NCI-H2081 treated with DMSO at 0.1 percent for 48 hours (cell line): ENCODE data around the gene SLC29A3.
A peak's percentile ranks its signal among the peaks of the same experiment; 100 is the strongest.
"Not testable (repeated sequence)": the region's sequence is repeated elsewhere in the genome, so short reads cannot be mapped to it uniquely, and the experiment has no call there.

Experiments used
- DNase-seq: peaks from one replicate; lab custom pipeline; 2025; lab: John Stamatoyannopoulos, UW

Gene SLC29A3

GRCh38 chr10:71319042-71319799 lies at the start of gene SLC29A3:
SLC29A3 (plus strand) TSS chr10:71319259; CDS start chr10:71319310, 51 bp downstream.
- DNase-seq: peak; percentile 22

- DNase-seq: no peak
Measured at GRCh38 chr10:71269301-71270288, 49.5 kb upstream of the SLC29A3 start.

GRCh38 chr10:71270301-71271220 lies 48.5 kb upstream of the SLC29A3 start:
- DNase-seq: no peak

- DNase-seq: no peak
Measured at GRCh38 chr10:71271662-71272055, 47.4 kb upstream of the SLC29A3 start.

- DNase-seq: no peak
Measured at GRCh38 chr10:71272056-71272771, 46.8 kb upstream of the SLC29A3 start.

GRCh38 chr10:71272974-71273373 lies 46.1 kb upstream of the SLC29A3 start:
- not testable (repeated sequence) for DNase-seq

GRCh38 chr10:71273506-71273905 lies 45.6 kb upstream of the SLC29A3 start:
- DNase-seq: no peak

GRCh38 chr10:71274901-71275796 lies 43.9 kb upstream of the SLC29A3 start:
- DNase-seq: no peak

GRCh38 chr10:71276873-71277272 lies 42.2 kb upstream of the SLC29A3 start:
- DNase-seq: no peak

GRCh38 chr10:71277914-71278665 lies 41.0 kb upstream of the SLC29A3 start:
- DNase-seq: no peak

- DNase-seq: no peak
Measured at GRCh38 chr10:71278691-71279588, 40.1 kb upstream of the SLC29A3 start.

GRCh38 chr10:71279590-71280170 lies 39.4 kb upstream of the SLC29A3 start:
- no peak for DNase-seq

GRCh38 chr10:71280216-71280615 lies 38.8 kb upstream of the SLC29A3 start:
- DNase-seq: no peak

- no peak for DNase-seq
Measured at GRCh38 chr10:71280825-71281224, 38.2 kb upstream of the SLC29A3 start.

GRCh38 chr10:71281646-71282322 lies 37.3 kb upstream of the SLC29A3 start:
- DNase-seq: peak; percentile 53

GRCh38 chr10:71282323-71282680 lies 36.8 kb upstream of the SLC29A3 start:
- DNase-seq: no peak

- no peak for DNase-seq
Measured at GRCh38 chr10:71283410-71283809, 35.6 kb upstream of the SLC29A3 start.
